ENCODE measurements around the gene HLF. TPM values are rescaled to one million over a fixed set of nuclear protein-coding genes. Genes with fewer than 3 reads are reported as not detected.

The HLF gene, protein sequence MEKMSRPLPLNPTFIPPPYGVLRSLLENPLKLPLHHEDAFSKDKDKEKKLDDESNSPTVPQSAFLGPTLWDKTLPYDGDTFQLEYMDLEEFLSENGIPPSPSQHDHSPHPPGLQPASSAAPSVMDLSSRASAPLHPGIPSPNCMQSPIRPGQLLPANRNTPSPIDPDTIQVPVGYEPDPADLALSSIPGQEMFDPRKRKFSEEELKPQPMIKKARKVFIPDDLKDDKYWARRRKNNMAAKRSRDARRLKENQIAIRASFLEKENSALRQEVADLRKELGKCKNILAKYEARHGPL
- 1 to 10 TPM in 3 of 8 experiments, under 1 TPM in 5; 0.31 to 2.6 (median 0.77) TPM for total RNA-seq

DNA sequence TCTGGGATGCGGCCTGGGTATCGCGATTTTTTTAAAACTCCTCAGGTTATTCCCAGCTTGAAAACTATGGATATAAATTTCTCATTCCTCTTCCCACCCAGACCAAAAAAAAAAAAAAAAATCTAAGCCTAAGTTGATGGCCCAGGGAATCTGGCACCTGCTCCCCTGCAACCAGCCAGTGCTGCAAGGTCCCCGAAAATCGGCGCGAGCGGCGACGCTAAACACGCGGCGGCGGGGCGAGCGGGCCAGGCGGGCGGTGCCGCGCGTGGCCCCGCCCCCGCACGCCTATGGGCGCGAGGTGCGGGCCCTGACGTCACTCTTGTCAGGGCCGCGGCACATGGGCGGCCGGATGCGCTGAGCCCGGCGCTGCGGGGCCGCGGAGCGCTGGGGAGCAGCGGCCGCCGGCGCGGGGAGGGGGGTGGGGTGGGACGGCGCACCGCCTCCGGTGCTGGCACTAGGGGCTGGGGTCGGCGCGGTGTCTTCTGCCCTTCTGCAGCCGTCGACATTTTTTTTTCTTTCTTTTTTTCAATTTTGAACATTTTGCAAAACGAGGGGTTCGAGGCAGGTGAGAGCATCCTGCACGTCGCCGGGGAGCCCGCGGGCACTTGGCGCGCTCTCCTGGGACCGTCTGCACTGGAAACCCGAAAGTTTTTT, at the start of gene HLF:
Gene HLF, plus strand, starts transcription at position 316 of the 654 bp plus-strand sequence. CDS start 525 bp downstream, outside the sequence.
- H3K27ac ChIP-seq = no peak within 1 kb of the TSS
- peak within 1 kb of the TSS; percentile 33 to 53 (median 45) for H3K4me3 ChIP-seq
- in situ Hi-C loops (cut with MboI; ENCODE audit: low pct_unique_long_range_greater_than_20kb in 2 of 9, low sequenced_read_pairs in 9 of 9, unreplicated experiment in 9 of 9) = no loop called here
- H3K4me1 ChIP-seq (replicated peaks in 1 of 2) = peaks cover 3 to 6% of the 10 kb centered on the region in 2 donors
- ATAC-seq (replicated peaks in 6 of 8) = peak; percentile 92 to 99 (median 98)
- 0 to 20% (median 1%) methylated on average over 1 to 15 of the region's 64 CpGs; no CpG with 5 or more reads in 2 of the 10 experiments for WGBS, 10 experiments

DNA sequence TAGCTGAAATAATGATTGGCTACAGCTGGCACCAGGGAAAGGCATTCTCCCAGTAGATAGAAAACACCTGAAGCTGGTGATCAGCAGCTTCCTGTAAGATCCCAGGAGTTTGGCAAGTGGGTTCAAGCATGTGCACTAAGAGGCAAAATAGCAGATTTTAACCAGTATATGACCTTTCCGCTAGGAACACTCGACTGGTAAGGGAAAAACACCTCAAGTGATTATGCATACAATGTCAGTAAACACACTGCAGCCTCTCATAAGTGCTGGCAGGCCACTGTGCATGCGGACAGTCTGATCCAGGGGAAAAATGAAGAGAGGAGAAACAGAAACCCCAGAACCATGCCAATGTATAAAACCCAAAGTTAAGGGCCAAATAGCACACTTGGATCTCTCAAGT, 49.0 kb upstream of the HLF start:
- H3K4me3 ChIP-seq = no peak overlapping the region
- WGBS, 10 experiments = 53 to 100% (median 93%) methylated on average over 1 to 3 of the region's 3 CpGs; no CpG with 5 or more reads in 2 of the 10 experiments
- no peak overlapping the region for H3K27ac ChIP-seq
- in situ Hi-C loops (cut with MboI; ENCODE audit: low pct_unique_long_range_greater_than_20kb in 2 of 9, low sequenced_read_pairs in 9 of 9, unreplicated experiment in 9 of 9) = no loop called here
- H3K4me1 ChIP-seq (replicated peaks in 1 of 2) = no peaks in the 10 kb centered on the region
- ATAC-seq (replicated peaks in 6 of 8) = no peak

DNA sequence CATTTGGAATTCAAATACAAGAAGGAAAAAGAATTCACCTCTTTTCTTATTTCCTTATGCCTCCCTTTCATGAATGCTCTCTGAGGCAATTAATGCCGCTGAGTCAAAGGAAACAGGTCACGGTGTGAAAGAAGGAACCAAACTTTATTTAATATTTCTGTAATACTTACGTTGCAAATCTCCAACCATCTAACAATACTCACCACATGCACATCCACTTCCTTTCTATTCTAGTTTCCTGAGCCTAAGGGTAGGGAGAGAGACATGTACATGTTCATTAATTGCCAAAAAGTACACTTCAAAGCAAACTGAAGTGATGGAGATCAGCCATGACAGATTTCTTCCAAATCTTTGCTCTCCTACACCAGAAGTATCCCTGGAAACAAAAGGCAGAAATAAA, 47.9 kb upstream of the HLF start:
- Histone ChIP-seq H3K27ac (no peak overlapping the region), H3K4me1 (replicated peaks in 1 of 2) (no peaks in the 10 kb centered on the region), H3K4me3 (no peak overlapping the region)
- WGBS, 10 experiments = 4 to 100% (median 72%) methylated on average over 1 to 3 of the region's 3 CpGs
- ATAC-seq (replicated peaks in 6 of 8) = peak in 2 of 8 experiments; percentile 46 to 56
- in situ Hi-C loops (cut with MboI; ENCODE audit: low pct_unique_long_range_greater_than_20kb in 2 of 9, low sequenced_read_pairs in 9 of 9, unreplicated experiment in 9 of 9) = no loop called here

DNA sequence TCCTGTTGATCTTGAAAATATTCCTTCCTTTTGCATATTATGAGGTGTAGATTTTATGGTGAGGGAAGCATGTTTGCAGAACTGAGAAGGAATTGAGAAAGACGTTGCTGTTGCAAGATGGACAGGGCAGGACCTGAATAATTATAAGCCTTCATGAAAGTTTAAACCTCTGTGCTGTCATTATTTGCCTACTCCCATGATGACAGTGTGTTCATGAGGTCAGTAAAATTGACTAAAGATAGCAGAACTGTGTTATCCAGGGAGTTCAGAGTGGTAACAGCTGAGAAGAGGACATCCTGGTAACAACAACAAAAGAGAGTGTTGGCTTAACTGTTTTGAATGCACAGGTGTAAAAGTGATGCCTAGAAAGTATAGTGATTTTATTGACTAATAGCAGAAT, 45.3 kb upstream of the HLF start:
- WGBS, 10 experiments = 0 to 80% (median 27%) methylated on average over 1 of the region's 1 CpG; no CpG with 5 or more reads in 4 of the 10 experiments
- ATAC-seq (replicated peaks in 6 of 8) = peak in 2 of 8 experiments; percentile 77 to 84
- in situ Hi-C loops (cut with MboI; ENCODE audit: low pct_unique_long_range_greater_than_20kb in 2 of 9, low sequenced_read_pairs in 9 of 9, unreplicated experiment in 9 of 9) = no loop called here
- Histone ChIP-seq H3K4me3 (no peak overlapping the region), H3K27ac (no peak overlapping the region), H3K4me1 (replicated peaks in 1 of 2) (no peaks in the 10 kb centered on the region)

DNA sequence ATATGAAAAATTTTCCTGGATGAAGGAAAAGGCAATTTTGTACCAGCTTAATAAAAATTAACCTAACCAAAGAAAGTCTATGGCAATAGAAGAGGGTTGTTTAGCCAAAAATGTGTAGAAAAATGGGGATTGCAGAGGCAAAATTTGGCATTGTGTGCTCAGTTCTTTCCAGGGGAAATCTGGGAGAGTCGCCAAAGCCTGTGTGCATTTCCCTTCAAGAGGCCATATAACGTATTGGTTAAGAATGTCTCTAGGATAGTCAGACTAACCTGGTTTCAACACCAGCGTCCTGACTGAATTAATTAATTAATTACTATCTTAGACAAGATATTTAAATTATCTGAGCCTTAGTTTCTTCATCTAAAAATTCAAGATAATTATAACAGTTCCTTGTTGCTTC, 44.8 kb upstream of the HLF start:
- in situ Hi-C loops (cut with MboI; ENCODE audit: low pct_unique_long_range_greater_than_20kb in 2 of 9, low sequenced_read_pairs in 9 of 9, unreplicated experiment in 9 of 9) = no loop called here
- ATAC-seq (replicated peaks in 6 of 8) = no peak

DNA sequence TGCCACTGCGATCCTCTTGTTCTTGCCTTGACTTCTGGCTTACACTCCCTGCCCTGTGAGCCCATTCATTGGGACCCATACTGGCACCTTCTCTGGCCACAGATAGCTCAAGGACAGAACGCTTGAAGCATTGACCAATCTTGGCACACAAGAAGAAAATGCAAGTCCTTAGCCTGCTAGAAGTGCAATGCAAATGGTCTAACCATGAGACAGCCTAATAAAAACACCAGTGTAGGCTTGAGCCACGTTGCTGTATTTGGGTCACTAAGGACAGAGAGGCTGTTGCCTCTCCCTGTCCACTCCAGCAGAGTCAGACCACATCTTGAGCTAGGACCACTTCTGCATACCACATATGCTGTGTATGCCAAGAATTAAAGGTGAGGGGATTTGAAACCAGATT, 41.2 kb upstream of the HLF start:
- 14 to 66% (median 47%) methylated on average over 1 to 3 of the region's 3 CpGs; no CpG with 5 or more reads in 3 of the 10 experiments for WGBS, 10 experiments
- Histone ChIP-seq H3K27ac (no peak overlapping the region), H3K4me3 (no peak overlapping the region), H3K4me1 (replicated peaks in 1 of 2) (no peaks in the 10 kb centered on the region)
- peak in 2 of 8 experiments; percentile 75 to 82 for ATAC-seq (replicated peaks in 6 of 8)
- in situ Hi-C loops (cut with MboI; ENCODE audit: low pct_unique_long_range_greater_than_20kb in 2 of 9, low sequenced_read_pairs in 9 of 9, unreplicated experiment in 9 of 9) = no loop called here

More for the DNA sequence above, 44.8 kb upstream of the HLF start:
- no peaks in the 10 kb centered on the region for H3K4me1 ChIP-seq (replicated peaks in 1 of 2)
- WGBS, 10 experiments = 7 to 100% (median 67%) methylated on average over 1 to 3 of the region's 3 CpGs
- H3K27ac ChIP-seq = no peak overlapping the region
- H3K4me3 ChIP-seq = no peak overlapping the region

DNA sequence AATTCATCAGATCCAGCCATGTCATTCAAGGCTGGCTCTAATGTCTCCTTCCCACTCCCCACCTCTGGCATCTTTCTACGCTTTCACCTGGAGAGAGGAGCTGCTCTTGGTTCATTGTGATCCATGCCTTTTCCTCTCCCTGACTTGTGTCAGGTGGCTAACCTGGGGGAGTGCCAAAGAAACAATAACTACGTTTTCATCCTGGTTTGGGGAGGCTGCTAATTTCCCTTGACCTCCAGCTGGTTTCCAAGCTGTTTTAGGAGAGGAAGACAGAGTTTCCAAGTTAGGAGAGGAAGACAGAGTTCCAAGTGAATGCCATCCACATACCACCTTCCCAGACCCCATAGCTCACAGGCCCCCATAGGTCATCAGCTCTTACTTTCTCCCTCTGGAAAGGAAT, 40.0 kb upstream of the HLF start:
- in situ Hi-C loops (cut with MboI; ENCODE audit: low pct_unique_long_range_greater_than_20kb in 2 of 9, low sequenced_read_pairs in 9 of 9, unreplicated experiment in 9 of 9) = no loop called here
- no peak for ATAC-seq (replicated peaks in 6 of 8)
- Histone ChIP-seq H3K4me1 (replicated peaks in 1 of 2) (no peaks in the 10 kb centered on the region), H3K27ac (no peak overlapping the region), H3K4me3 (no peak overlapping the region)
- 0 to 80% (median 68%) methylated on average over 1 to 2 of the region's 2 CpGs; no CpG with 5 or more reads in 4 of the 10 experiments for WGBS, 10 experiments

DNA sequence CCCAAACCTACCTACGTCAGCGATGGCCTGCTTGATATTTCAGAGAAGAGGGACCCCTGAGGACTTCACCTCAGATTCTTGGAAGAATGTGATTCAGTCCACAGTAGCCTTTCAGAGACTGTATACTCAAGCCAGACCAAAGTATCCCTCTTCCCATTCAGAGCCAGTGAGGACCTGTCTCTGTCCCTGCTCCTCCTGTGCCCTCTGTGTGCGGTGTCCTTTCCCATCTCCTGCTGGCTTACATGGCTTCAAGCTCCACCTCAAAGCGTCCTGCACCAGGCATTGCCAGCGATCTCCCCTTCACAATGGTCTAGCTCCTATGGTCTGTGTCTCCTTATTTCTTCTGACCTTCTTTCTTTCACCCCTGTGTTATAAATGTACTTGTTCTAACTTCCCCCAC, 39.5 kb upstream of the HLF start:
- Histone ChIP-seq H3K4me3 (no peak overlapping the region), H3K27ac (no peak overlapping the region), H3K4me1 (replicated peaks in 1 of 2) (no peaks in the 10 kb centered on the region)
- 83 to 100% (median 90%) methylated on average over 2 to 4 of the region's 5 CpGs; no CpG with 5 or more reads in 3 of the 10 experiments for WGBS, 10 experiments
- no peak for ATAC-seq (replicated peaks in 6 of 8)
- in situ Hi-C loops (cut with MboI; ENCODE audit: low pct_unique_long_range_greater_than_20kb in 2 of 9, low sequenced_read_pairs in 9 of 9, unreplicated experiment in 9 of 9) = no loop called here

DNA sequence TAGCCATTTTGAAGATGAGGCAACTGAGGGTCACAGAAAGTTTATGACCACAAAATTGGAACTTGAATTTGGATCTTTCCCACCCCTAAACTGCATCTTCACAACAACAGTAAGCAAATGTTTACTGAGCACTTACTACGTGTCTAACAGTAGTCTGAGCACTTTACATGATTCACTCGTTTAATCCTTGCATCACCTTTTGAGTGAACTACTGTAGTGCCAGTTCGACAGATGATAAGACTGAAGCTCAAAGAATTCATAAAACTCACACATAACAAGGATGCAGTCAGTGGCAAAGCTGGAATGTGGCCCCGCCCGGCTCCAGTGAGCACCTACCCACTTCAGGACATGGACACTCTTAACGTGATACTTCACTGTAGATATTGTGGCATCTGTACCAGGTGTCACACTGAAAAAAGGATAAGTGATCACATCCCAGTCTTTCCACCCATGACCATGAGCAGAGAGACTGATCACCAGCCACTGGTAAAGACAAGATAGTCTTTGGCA, 36.0 kb upstream of the HLF start:
- no peaks in the 10 kb centered on the region for H3K4me1 ChIP-seq (replicated peaks in 1 of 2)
- WGBS, 10 experiments = 20 to 87% (median 59%) methylated on average over 1 to 6 of the region's 6 CpGs; no CpG with 5 or more reads in 2 of the 10 experiments
- no peak overlapping the region for H3K4me3 ChIP-seq
- ATAC-seq (replicated peaks in 6 of 8) = no peak
- H3K27ac ChIP-seq = no peak overlapping the region
- in situ Hi-C loops (cut with MboI; ENCODE audit: low pct_unique_long_range_greater_than_20kb in 2 of 9, low sequenced_read_pairs in 9 of 9, unreplicated experiment in 9 of 9) = no loop called here

DNA sequence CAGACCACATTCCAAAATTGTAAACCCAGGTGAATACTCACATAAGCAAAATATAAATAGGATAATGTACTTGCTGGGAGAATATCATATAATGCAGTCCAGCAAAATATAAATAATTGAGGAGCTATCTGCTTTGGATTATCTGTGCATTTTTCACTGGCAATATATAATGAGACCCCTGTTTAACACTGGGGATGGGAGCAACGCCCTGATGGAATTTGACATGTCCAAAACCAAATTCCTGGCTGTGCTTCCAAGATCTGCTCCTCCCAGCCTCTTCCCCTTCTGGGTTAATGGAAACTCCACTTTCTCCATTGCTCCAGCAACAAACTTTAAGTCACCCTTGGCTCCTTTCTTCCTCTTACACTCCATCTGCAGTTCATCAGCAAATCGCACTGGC, 35.5 kb upstream of the HLF start:
- WGBS, 10 experiments = 0 to 95% (median 76%) methylated on average over 1 to 2 of the region's 2 CpGs; no CpG with 5 or more reads in 2 of the 10 experiments
- no peak for ATAC-seq (replicated peaks in 6 of 8)
- H3K4me1 ChIP-seq (replicated peaks in 1 of 2) = no peaks in the 10 kb centered on the region
- H3K4me3 ChIP-seq = no peak overlapping the region
- in situ Hi-C loops (cut with MboI; ENCODE audit: low pct_unique_long_range_greater_than_20kb in 2 of 9, low sequenced_read_pairs in 9 of 9, unreplicated experiment in 9 of 9) = no loop called here
- H3K27ac ChIP-seq = no peak overlapping the region

DNA sequence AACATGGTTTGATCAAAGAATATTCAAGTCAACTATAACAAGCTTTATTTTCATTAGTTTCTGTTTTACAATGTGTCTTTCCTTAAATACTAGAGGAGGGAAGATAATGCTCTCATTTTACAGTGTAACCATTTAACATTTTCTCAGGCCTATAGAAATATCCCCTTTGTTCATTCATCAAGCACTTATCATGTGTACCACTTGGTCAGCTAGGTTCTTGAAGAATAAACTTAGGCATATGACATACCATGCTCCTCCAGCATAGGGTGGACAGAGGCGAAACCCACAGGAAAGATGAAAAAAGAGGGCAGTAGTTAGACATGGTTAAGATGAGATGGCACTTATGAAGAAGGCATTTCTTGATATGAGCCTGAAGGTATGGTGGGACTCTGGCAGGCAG, 34.0 kb upstream of the HLF start:
- in situ Hi-C loops (cut with MboI; ENCODE audit: low pct_unique_long_range_greater_than_20kb in 2 of 9, low sequenced_read_pairs in 9 of 9, unreplicated experiment in 9 of 9) = no loop called here
- 13 to 100% (median 76%) methylated on average over 1 of the region's 1 CpG; no CpG with 5 or more reads in 4 of the 10 experiments for WGBS, 10 experiments
- Histone ChIP-seq H3K4me3 (no peak overlapping the region), H3K27ac (no peak overlapping the region), H3K4me1 (replicated peaks in 1 of 2) (no peaks in the 10 kb centered on the region)
- ATAC-seq (replicated peaks in 6 of 8) = no peak

DNA sequence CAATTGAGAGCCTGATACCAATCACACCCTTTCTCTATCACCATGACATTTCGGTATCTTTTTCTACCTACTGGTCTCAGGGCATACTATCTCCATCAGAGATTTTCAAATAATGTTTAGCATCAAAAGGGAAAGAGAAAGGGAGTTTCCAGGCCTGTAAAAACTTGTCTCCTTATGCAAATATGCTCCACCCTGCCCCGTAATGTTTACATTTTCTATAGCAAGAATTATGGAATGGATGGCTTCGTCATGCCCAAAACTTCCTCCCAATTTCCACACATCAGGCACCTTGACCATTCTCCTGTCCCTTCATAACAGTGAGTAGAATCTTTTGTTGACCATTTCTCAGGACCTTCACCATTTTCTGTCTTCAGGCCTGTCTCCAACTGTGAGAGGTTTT, 30.9 kb upstream of the HLF start:
- Histone ChIP-seq H3K4me3 (no peak overlapping the region), H3K27ac (no peak overlapping the region), H3K4me1 (replicated peaks in 1 of 2) (peaks cover 0 to 4% of the 10 kb centered on the region in 2 donors)
- WGBS, 10 experiments = 0 to 100% (median 49%) methylated on average over 1 to 3 of the region's 3 CpGs; no CpG with 5 or more reads in 1 of the 10 experiments
- ATAC-seq (replicated peaks in 6 of 8) = no peak
- in situ Hi-C loops (cut with MboI; ENCODE audit: low pct_unique_long_range_greater_than_20kb in 2 of 9, low sequenced_read_pairs in 9 of 9, unreplicated experiment in 9 of 9) = no loop called here

DNA sequence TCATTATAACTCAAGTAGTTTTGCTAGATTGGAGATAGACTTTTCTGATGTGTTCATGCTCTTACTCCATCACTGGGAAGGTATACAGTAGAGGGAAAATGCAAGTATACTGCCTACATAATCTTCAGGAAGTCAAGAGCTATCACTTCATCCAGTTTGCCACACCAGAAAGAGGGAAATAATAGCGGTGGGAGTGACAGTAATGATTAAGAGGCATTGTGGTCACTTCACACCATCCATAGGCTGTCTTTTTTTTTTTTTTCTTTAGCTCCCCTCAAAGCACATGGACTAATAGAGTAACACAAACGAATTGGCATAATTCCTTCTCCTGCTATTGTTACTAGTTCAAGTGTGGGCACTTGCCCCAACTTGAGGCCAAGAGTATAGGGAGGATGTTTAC, 28.4 kb upstream of the HLF start:
- no peak for ATAC-seq (replicated peaks in 6 of 8)
- no peak overlapping the region for H3K4me3 ChIP-seq
- no peak overlapping the region for H3K27ac ChIP-seq
- in situ Hi-C loops (cut with MboI; ENCODE audit: low pct_unique_long_range_greater_than_20kb in 2 of 9, low sequenced_read_pairs in 9 of 9, unreplicated experiment in 9 of 9) = no loop called here
- peaks cover 0 to 4% of the 10 kb centered on the region in 2 donors for H3K4me1 ChIP-seq (replicated peaks in 1 of 2)
- 0 to 100% (median 62%) methylated on average over 1 to 2 of the region's 2 CpGs; no CpG with 5 or more reads in 2 of the 10 experiments for WGBS, 10 experiments

Measured in motor neuron (in vitro differentiated cells).